B cell (primary cell): ENCODE measurements around the gene CHST11. TPM values are rescaled to one million over a fixed set of nuclear protein-coding genes. Genes with fewer than 3 reads are reported as not detected.

Experiments
- ATAC-seq: fragments of 200-7000 bp; cut with Tn5 transposase; one replicate; pipeline ENCODE4 v1.10.0; 2021; ENCODE audit warnings: low read depth, mild to moderate bottlenecking, moderate number of reproducible peaks, moderate library complexity
- CTCF ChIA-PET: fragments of 350-600 bp; sonication (Branson Sonifier 250); formaldehyde crosslinking; loops from one replicate; lab custom pipeline; 2021; ENCODE audit warnings: antibody characterized with exemption, inconsistent platforms; lab: Charles Lee
- POLR2A ChIA-PET: fragments of 350-600 bp; sonication (Branson Sonifier 250); formaldehyde crosslinking; loops from one replicate; lab custom pipeline; 2021; ENCODE audit warnings: antibody characterized with exemption; lab: Charles Lee
- DNase-seq: peaks from one replicate; pipeline ENCODE4 v3.0.0; 2013
- H2AFZ ChIP-seq: 2 replicates; pipeline ENCODE4 v1.6.1; 2012; ENCODE audit warnings: mild to moderate bottlenecking, low read depth, low read length; ENCODE audit not compliant: insufficient read depth, poor library complexity, severe bottlenecking
- H3K27ac ChIP-seq, 2 donors: 1 replicate in 1 of 2; 2 replicates in 1 of 2; pipeline ENCODE4 v1.5.1; 2012 to 2013; ENCODE audit warnings: low read length in 2 of 2, mild to moderate bottlenecking in 2 of 2, moderate library complexity in 1 of 2
- H3K27me3 ChIP-seq, 4 experiments: fragments of 200-600 bp in 1 of 4; sonication (generic) in 1 of 4; replicated peaks in 1 of 4; 1 replicate in 2 of 4; 2 replicates in 2 of 4; pipeline versions ENCODE4 v1.6.1 to v1.7.0; 2013 to 2016; ENCODE audit warnings: low read length in 3 of 4, mild to moderate bottlenecking in 2 of 4, mixed read lengths in 1 of 4, moderate library complexity in 1 of 4; ENCODE audit not compliant: insufficient read depth in 4 of 4, control insufficient read depth in 3 of 4; ENCODE audit errors: control extremely low read depth in 1 of 4
- H3K36me3 ChIP-seq, 2 experiments: replicated peaks in 1 of 2; 1 replicate in 1 of 2; 2 replicates in 1 of 2; pipeline versions ENCODE4 v1.6.1 to v1.7.1; 2013; ENCODE audit warnings: low read length in 1 of 2; ENCODE audit not compliant: insufficient read depth in 2 of 2, control insufficient read depth in 1 of 2; ENCODE audit errors: control extremely low read depth in 1 of 2, extremely low read depth in 1 of 2
- H3K4me1 ChIP-seq, 2 donors: fragments of 200-600 bp in 1 of 2; sonication (generic) in 1 of 2; 1 replicate in 1 of 2; 2 replicates in 1 of 2; pipeline versions ENCODE4 v1.5.1 to v1.6.1; 2013 to 2017; ENCODE audit warnings: low read length in 2 of 2; ENCODE audit not compliant: control insufficient read depth in 2 of 2, insufficient read depth in 2 of 2
- H3K4me2 ChIP-seq: replicated peaks from 2 replicates; pipeline ENCODE3; 2012; ENCODE audit warnings: mild to moderate bottlenecking, low read depth, low read length; ENCODE audit not compliant: poor library complexity, severe bottlenecking
- H3K4me3 ChIP-seq, 5 experiments: fragments of 200-600 bp in 1 of 5; sonication (generic) in 1 of 5; 1 replicate in 3 of 5; 2 replicates in 2 of 5; pipeline versions ENCODE4 v1.5.1 to v1.7.0; 2011 to 2016; ENCODE audit warnings: low read length in 4 of 5, mild to moderate bottlenecking in 4 of 5, low read depth in 2 of 5, control low read depth in 1 of 5, moderate library complexity in 1 of 5; ENCODE audit not compliant: insufficient read depth in 1 of 5; ENCODE audit errors: control extremely low read depth in 1 of 5, extremely low read depth in 1 of 5
- H3K79me2 ChIP-seq: fragments of 200-600 bp; sonication (generic); one replicate; pipeline ENCODE4 v1.6.0; 2016; ENCODE audit warnings: low read length; ENCODE audit not compliant: control insufficient read depth, insufficient read depth
- H3K9ac ChIP-seq: fragments of 200-600 bp; sonication (generic); 2 replicates; pipeline ENCODE4 v1.6.1; 2017; ENCODE audit warnings: mild to moderate bottlenecking, low read length, moderate library complexity
- H3K9me3 ChIP-seq, 3 donors: one replicate each; pipeline versions ENCODE4 v1.6.1 to v1.7.1; 2013; ENCODE audit warnings: low read length in 2 of 3; ENCODE audit not compliant: control insufficient read depth in 2 of 3, insufficient read depth in 1 of 3; ENCODE audit errors: control extremely low read depth in 1 of 3
- H4K20me1 ChIP-seq: 2 replicates; pipeline ENCODE4 v1.6.0; 2012; ENCODE audit warnings: mild to moderate bottlenecking, low read length; ENCODE audit not compliant: insufficient read depth, control insufficient read depth, poor library complexity, severe bottlenecking
- H3K27ac Mint-ChIP-seq: one replicate; pipeline ENCODE4 v1.8.0; 2021; ENCODE audit warnings: mixed read lengths
- H3K27me3 Mint-ChIP-seq: one replicate; pipeline ENCODE4 v1.8.0; 2021; ENCODE audit warnings: mixed read lengths
- H3K4me1 Mint-ChIP-seq: one replicate; pipeline ENCODE4 v1.8.0; 2021; ENCODE audit warnings: mixed read lengths
- H3K4me3 Mint-ChIP-seq: one replicate; pipeline ENCODE4 v1.8.0; 2021; ENCODE audit warnings: mixed read lengths
- H3K9me3 Mint-ChIP-seq: one replicate; pipeline ENCODE4 v1.8.0; 2022; ENCODE audit warnings: mixed read lengths; ENCODE audit not compliant: insufficient read depth
- EZH2 ChIP-seq: IDR thresholded peaks from 2 replicates; pipeline ENCODE4 v1.6.1; 2012; ENCODE audit warnings: borderline replicate concordance, low read depth, mild to moderate bottlenecking, moderate library complexity, low read length; ENCODE audit not compliant: insufficient read depth, poor library complexity, severe bottlenecking
- WGBS: methylation state at CpG from one replicate; pipeline ENCODE4 v1.1.5; 2013; ENCODE audit warnings: missing lambda C conversion rate; ENCODE audit not compliant: insufficient coverage; 5-methylcytosine and 5-hydroxymethylcytosine counted together
- intact Hi-C: fragments of 100-400 bp; cut with micrococcal nuclease; formaldehyde crosslinking; loops from one replicate; pipeline ENCODE4 v1.10.0; 2022
- polyA plus RNA-seq: library from polyadenylated mRNA; depleted of rRNA; stranded (reverse); fragments of >200 nt; gene quantifications from 2 replicates; pipeline ENCODE4 v1.2.3, GENCODE V29; 2012
- total RNA-seq, 2 donors: library from RNA; stranded (reverse); fragments of 120-200 nt in 1 of 2; gene quantifications; 1 replicate in 1 of 2; 2 replicates in 1 of 2; pipeline versions ENCODE4 v1.2.3 to v1.2.4, GENCODE V29; 2013 to 2022
- TF ChIP-seq, protein P1 (sequence below): fragments of 200-600 bp; IDR thresholded peaks from one replicate; pipeline ENCODE4 v1.8.0; 2022; ENCODE audit warnings: antibody characterized with exemption, mild to moderate bottlenecking

Gene CHST11
- total and polyA plus RNA-seq, 2 donors (not counting 1 experiment from before 2014, with no cell fraction given), result 46.3 to 152 TPM

- Histone ChIP-seq H2AFZ (no peak overlapping the region), H3K9ac (no peak overlapping the region), H4K20me1 (no peaks in the 10 kb centered on the region), H3K4me3 (no peak overlapping the region), H3K4me1 (peaks cover 85 to 88% of the 10 kb centered on the region in 2 donors), H3K36me3 (no peaks in the 10 kb centered on the region), H3K79me2 (peaks cover 90% of the 10 kb centered on the region), H3K4me2 (no peak overlapping the region), H3K9me3 (peaks cover 0 to 3% (median 0%) of the 10 kb centered on the region in 3 donors), H3K27ac (peak overlapping the region in 1 of 2 donors; percentile 88), H3K27me3 (no peaks in the 10 kb centered on the region)
- no peak for DNase-seq
- H3K9me3 Mint-ChIP-seq, result peaks cover 7% of the 10 kb centered on the region
- intact Hi-C loops, result no loop called here
- no peak overlapping the region for H3K27ac Mint-ChIP-seq
- H3K4me1 Mint-ChIP-seq, result peaks cover 86% of the 10 kb centered on the region
- ATAC-seq, result no peak
- H3K27me3 Mint-ChIP-seq, result no peaks in the 10 kb centered on the region
- ChIA-PET CTCF (interaction anchor here (1.5 kb wide), 1 partner anchor 12 kb away, joined by 3 read pairs; no protein-coding TSS in a partner anchor), POLR2A (no interaction called here)
- peak overlapping the region; percentile 2 for H3K4me3 Mint-ChIP-seq
- WGBS, result no CpG with 5 or more reads among the region's 3 CpGs
- TF ChIP-seq EZH2, result no peak
- TF ChIP-seq, protein P1, sequence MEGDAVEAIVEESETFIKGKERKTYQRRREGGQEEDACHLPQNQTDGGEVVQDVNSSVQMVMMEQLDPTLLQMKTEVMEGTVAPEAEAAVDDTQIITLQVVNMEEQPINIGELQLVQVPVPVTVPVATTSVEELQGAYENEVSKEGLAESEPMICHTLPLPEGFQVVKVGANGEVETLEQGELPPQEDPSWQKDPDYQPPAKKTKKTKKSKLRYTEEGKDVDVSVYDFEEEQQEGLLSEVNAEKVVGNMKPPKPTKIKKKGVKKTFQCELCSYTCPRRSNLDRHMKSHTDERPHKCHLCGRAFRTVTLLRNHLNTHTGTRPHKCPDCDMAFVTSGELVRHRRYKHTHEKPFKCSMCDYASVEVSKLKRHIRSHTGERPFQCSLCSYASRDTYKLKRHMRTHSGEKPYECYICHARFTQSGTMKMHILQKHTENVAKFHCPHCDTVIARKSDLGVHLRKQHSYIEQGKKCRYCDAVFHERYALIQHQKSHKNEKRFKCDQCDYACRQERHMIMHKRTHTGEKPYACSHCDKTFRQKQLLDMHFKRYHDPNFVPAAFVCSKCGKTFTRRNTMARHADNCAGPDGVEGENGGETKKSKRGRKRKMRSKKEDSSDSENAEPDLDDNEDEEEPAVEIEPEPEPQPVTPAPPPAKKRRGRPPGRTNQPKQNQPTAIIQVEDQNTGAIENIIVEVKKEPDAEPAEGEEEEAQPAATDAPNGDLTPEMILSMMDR, result no peak
These were observed 14.6 kb downstream of the CHST11 start for GRCh38 chr12:104471336-104471735.

- H2AFZ ChIP-seq, result no peak overlapping the region
- CTCF ChIA-PET, result interaction anchor here (1.1 to 1.8 kb wide), 3 partner anchors 14 to 91 kb away, joined by 4 to 10 read pairs (median 6); no protein-coding TSS in a partner anchor
- H3K4me1 Mint-ChIP-seq, result peaks cover 86% of the 10 kb centered on the region
- no peak for DNase-seq
- TF ChIP-seq EZH2, result no peak
- TF ChIP-seq, protein P1, result no peak
- peak overlapping the region; percentile 73 for H3K4me2 ChIP-seq
- peaks cover 0 to 3% (median 0%) of the 10 kb centered on the region in 3 donors for H3K9me3 ChIP-seq
- peaks cover 82 to 87% of the 10 kb centered on the region in 2 donors for H3K4me1 ChIP-seq
- WGBS, result 78% methylated on average over 4 of the region's 4 CpGs
- no peaks in the 10 kb centered on the region for H3K36me3 ChIP-seq
- no peaks in the 10 kb centered on the region for H4K20me1 ChIP-seq
- peak overlapping the region; percentile 94 for H3K27ac Mint-ChIP-seq
- peak overlapping the region; percentile 47 for H3K9ac ChIP-seq
- intact Hi-C loops, result loop anchor here (1.0 to 2.0 kb wide), 2 partner anchors 7 to 14 kb away; no protein-coding TSS in a partner anchor
- H3K4me3 ChIP-seq, result peak overlapping the region in 1 of 5 experiments; percentile 49
- POLR2A ChIA-PET, result interaction anchor here (0.8 to 2.1 kb wide), 3 partner anchors 12 to 33 kb away, joined by 3 to 12 read pairs (median 7); partner anchors contain the start of gene CHST11
- H3K4me3 Mint-ChIP-seq, result peak overlapping the region; percentile 86
- H3K27ac ChIP-seq, result peak overlapping the region; percentile 54 to 88
- ATAC-seq, result no peak
- H3K9me3 Mint-ChIP-seq, result peaks cover 7% of the 10 kb centered on the region
- no peaks in the 10 kb centered on the region for H3K27me3 Mint-ChIP-seq
- no peaks in the 10 kb centered on the region for H3K27me3 ChIP-seq
- H3K79me2 ChIP-seq, result peaks cover 90% of the 10 kb centered on the region
These were observed 16.0 kb downstream of the CHST11 start for GRCh38 chr12:104472748-104473147.
